GM18870 (cell line): ENCODE data around the gene ATG16L2.
"Not testable (repeated sequence)": the region's sequence is repeated elsewhere in the genome, so short reads cannot be mapped to it uniquely, and the experiment has no call there.

Source experiments
- ATAC-seq: cut with Tn5 transposase; IDR thresholded peaks from one replicate; pipeline ENCODE4 v1.9.1; 2021; ENCODE audit warnings: moderate library complexity; ENCODE audit not compliant: unreplicated experiment

The ATG16L2 gene

DNA sequence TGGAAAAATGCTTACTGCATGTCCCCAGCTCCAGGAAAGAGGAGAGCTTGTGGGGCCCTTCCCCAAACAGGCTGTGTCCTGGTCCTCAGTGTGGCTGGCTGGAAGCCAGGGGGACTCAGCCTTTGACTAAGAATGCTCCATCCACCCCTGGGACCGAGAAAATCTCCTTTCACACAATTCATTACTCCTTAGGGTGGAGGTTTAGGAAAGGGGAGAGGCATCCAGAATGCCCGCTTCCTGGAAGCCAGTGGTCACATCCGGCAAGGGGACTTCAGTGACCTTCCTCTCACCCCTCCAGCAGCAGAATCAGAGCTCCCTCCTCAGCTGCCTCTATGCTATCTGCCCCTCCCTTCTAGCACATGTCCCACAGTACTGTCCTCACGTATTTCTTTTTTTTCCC lies 21.9 kb downstream of the ATG16L2 start:
- no peak for ATAC-seq

DNA sequence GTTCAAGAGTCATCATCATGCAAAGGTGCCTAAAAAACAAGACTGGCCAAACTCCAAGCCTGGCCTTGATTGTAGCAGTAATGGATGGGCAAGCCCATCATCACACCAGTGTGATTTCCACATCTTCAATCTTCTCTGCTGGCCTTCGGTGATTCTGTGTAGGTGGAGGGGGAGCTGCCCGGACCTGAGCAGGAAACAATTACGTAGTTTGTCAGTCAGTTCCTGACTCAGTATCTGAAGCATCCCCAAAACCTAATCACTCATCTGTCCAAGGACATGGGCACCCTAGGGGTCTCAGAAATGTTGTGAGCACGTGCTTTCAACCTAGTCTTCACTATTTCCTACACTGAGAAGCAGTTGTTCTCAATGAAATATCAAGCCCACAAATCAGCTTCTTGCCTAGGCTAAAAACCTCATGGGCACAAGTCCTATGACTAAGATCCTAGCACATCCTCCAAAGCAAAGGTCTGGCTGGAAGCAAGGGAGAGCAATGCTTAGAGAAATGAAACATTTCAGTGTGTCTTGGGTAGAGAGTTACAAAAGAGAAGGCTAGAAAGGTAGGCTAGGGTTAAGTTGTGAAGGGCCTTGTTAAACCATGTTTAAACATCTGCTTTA lies 24.6 kb downstream of the ATG16L2 start:
- no peak for ATAC-seq

- no peak for ATAC-seq
These were observed 26.6 kb downstream of the ATG16L2 start for GRCh38 chr11:72840780-72841179.

GRCh38 chr11:72841397-72841796 lies 27.2 kb downstream of the ATG16L2 start:
- ATAC-seq, result no peak

DNA sequence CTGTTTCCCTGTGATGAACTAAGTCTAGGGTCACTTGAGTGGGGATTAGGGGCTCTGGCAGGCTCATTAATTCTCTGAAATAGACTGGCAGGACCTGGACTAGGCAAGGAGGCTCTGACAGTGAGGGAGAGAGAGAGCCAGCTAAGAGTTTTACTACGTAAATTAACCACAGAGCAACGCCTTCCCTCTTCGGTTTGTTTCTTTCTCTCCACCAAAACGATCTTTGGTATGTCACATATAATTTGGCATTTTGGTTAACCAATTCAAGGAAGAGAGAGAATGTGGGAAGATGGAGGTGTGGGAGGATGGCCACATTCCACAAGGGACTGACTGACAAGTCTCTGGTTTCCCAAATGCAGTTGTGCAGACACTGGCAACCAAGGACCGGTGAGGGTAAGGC lies 27.9 kb downstream of the ATG16L2 start:
- no peak for ATAC-seq

DNA sequence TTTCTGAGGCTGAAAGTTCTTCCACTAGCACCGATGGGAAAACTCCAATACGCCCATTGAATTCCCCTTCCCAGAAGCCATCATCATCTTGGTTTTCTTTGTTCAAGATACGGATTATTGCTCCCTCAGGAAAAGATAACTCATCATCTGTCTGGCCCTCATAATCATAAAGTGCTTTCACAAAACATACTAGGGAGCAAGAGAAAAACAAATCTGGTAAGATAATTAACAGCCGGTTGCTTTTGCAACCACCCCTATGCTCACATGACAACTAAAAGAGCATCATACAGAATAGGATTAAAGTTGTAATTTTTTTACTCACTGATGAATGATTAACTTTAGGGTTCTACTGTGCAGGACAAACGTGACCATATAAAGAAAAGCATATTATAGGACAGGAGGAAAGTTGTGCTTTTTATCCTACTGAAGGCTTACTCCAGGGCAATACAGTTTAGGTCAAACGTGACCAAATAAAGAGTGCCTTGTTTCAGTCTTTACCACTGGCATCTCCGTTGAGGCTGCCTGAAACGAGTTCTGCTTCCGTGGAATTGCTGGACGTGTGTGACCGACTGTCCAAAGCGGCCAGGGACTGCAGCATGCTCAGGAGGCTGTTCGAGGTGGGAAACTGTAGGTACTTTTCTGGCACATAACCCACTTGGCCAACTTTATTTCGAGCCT lies 28.6 kb downstream of the ATG16L2 start:
- ATAC-seq, result no peak

DNA sequence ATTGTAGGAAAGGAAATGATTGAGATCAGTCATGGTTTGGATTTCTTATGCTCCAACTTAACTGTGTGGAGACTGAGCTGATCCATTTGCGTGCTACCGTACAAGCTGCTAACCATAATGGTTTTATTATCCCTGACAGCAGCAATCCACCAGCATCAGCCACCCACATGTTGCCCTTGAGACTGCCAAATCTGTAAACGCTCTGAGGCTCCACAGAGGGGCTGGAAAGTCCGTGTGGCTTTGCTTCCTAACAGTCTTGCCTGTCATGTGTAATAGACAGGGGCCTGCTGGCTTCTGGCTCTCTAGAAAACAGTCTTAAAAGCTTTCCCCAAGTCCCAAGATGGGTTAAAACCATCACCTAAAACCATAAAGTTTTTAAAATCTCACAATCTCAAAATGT lies 30.1 kb downstream of the ATG16L2 start:
- no peak for ATAC-seq

DNA sequence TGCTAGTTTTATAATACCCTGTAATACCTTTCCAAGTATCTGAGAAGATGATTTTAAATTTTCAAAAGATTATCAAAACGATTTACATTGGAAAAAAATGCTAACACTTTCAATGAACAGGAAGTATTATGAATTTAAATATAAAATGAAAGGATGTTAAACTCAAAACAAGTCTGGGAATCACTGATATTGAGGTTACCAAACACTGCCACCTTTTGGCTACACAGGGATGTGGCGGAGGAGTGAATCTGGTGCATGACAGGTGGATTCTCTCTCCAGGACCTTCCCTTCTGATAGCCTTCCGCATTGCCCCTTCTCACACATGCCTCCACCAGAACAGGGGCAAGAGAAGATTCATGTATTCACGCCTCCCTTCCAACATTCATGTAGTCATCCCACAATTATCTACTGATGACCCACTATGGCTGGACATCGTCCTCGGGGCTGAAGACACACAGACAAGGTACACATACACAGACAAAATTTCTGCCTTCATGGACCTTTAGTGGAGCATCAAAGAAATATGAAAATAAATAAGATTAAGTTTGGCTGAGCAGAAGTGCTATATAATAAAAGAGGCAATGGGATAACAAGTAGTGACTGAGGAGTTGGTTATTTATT lies 34.7 kb downstream of the ATG16L2 start:
- ATAC-seq, result no peak

DNA sequence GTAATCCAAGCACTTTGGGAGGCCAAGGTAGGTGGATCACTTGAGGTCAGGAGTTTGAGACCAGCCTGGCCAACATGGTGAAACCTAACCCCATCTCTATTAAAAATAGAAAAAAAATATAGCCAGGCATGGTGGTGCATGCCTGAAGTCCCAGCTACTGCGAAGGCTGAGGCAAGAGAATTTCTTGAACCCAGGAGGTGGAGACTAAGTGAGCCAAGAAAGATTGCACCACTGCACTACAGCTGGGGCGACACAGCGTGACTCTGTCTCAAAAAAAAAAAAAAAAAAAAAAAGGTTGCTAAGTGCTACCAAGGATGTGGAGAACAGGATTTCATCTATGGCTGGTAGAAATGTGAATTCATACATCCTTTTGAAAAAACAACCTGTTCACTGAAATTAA lies 36.6 kb downstream of the ATG16L2 start:
- no peak for ATAC-seq

- no peak for ATAC-seq
These were observed 37.5 kb downstream of the ATG16L2 start for GRCh38 chr11:72851726-72852125.

DNA sequence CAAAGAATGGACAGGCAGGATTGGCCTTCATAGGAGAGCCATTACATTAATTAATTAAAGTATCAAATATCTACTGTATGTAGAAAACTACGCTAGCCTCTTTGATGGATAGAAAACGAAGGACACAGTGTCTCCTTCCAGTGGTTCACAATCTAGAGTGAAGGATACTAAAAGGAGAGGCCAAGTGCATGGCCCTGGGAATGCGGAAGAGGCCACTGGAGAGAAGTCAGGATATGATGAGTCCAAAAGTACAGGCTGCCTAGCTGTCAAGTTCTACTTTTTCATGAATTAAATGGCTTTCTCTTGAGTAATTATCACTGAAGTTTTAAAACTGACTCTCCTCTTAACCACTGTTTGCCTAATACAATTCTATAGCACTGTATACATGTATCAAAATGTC lies 41.9 kb downstream of the ATG16L2 start:
- no peak for ATAC-seq

DNA sequence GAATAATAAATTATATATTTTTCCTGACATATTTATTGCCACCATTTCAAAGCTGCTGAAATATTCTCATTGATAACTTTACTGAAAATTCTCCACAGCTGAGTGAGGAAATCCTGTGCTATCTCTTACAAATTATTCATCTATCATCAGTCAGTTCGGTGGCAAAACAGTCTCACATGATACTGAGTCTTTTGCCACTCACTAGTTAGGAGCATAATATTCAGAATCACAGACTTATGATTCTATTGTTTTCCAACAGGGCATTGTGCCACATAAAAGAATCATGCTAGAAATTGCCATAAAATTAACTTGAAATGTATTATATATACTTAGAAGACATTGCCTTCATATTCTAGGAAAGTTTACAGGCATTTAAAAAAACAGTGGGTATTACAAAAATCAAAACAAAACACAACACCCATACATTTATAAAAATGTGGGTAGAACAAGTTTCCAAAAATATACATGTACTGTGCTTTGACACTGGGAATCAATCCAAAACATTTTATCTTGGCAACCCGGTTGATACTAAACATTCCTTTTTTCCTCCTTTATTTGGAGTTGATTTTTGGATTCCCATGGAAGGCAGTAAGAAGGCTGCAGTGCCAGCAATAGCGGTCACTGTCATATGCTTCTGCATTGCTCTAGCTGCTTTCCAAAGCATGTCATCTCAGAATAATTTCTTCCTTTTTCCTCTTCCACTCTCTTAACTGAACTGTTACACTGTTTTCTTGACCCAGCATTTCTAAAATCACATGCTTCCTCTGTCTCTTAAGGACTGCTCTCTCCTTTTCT lies 42.5 kb downstream of the ATG16L2 start:
- ATAC-seq, result no peak

GRCh38 chr11:72858267-72858666 lies 44.1 kb downstream of the ATG16L2 start:
- not testable (repeated sequence) for ATAC-seq

GRCh38 chr11:72859126-72859525 lies 44.9 kb downstream of the ATG16L2 start:
- ATAC-seq, result no peak

DNA sequence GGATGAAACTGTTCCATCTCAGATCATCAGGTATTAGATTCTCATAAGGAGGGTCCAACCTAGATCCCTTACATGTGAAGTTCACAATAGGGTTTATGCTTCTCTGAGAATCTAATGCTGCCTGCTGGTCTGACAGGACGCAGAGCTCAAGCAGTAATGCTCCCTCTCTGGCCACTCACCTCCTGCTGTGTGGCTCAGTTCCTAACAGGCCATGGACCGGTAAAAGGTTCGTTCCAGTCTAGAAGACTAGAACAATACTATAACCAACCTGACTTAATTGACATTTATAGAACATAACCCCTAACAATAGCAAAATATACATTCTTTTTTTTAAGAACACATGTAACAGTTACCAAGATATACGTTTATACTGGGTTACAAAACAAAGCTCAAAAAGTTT lies 45.8 kb downstream of the ATG16L2 start:
- no peak for ATAC-seq

DNA sequence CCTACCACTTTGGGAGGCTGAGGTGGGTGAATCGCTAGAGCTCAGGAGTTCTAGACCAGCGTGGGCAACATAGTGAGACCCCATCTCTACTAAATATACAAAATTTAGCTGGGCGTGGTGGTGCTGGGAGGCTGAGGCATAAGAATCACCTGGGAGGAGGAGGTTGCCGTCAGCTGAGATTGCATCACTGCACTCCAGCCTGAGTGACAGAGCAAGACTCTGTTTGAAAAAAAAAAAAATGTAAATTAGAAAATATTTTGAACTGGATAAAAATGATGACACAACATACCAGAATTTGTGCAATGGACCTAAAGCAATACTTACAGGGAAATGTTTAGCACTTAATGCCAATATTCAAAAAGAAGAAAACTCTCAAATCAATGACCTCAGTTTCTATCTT lies 46.4 kb downstream of the ATG16L2 start:
- ATAC-seq, result no peak

- ATAC-seq, result no peak
These were observed 48.9 kb downstream of the ATG16L2 start for GRCh38 chr11:72863091-72863490.

- no peak for ATAC-seq
These were observed 49.7 kb downstream of the ATG16L2 start for GRCh38 chr11:72863916-72864315.

GRCh38 chr11:72864702-72865655 lies 50.8 kb downstream of the ATG16L2 start:
- ATAC-seq, result no peak

DNA sequence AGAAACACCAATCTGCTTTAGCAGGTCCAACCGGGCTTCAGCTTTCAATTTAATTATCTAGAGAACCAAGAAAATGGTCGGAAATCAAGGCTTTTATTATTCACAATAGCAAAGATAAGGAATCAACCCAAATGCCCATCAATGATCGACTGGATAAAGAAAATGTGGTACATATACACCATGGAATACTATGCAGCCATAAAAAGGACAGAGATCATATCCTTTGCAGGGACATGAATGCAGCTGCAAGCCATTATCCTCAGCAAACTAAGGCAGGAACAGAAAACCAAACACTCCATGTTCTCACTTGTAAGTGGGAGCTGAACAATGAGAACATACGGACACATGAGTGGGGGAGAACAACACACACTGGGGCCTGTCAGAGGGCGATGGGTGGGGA lies 53.8 kb downstream of the ATG16L2 start:
- ATAC-seq, result no peak

- no peak for ATAC-seq
These were observed 55.6 kb downstream of the ATG16L2 start for GRCh38 chr11:72869831-72870230.
